Measurements from ENCODE around the gene UNC13A. TPM values are rescaled to one million over a fixed set of nuclear protein-coding genes. Genes with fewer than 3 reads are reported as not detected.

The UNC13A gene
- total RNA-seq, 1 donor from 2014 or later, result 1.2 TPM

GRCh38 chr19:17616686-17616960 is 71.5 kb downstream of the UNC13A start:
- H3K4me3 Mint-ChIP-seq (ENCODE audit: unreplicated experiment), result no peak overlapping the region
- no peaks in the 10 kb centered on the region for H3K4me1 Mint-ChIP-seq (ENCODE audit: unreplicated experiment)
- peaks cover 5% of the 10 kb centered on the region for H3K36me3 Mint-ChIP-seq (ENCODE audit: low read depth, unreplicated experiment)

GRCh38 chr19:17615889-17616685 is 72.1 kb downstream of the UNC13A start:
- Mint-ChIP-seq H3K36me3 (ENCODE audit: low read depth, unreplicated experiment) (peaks cover 5% of the 10 kb centered on the region), H3K4me1 (ENCODE audit: unreplicated experiment) (no peaks in the 10 kb centered on the region), H3K9me3 (ENCODE audit: unreplicated experiment) (no peaks in the 10 kb centered on the region), H3K4me3 (ENCODE audit: unreplicated experiment) (no peak overlapping the region), H3K27me3 (ENCODE audit: unreplicated experiment) (peaks cover 8% of the 10 kb centered on the region), H3K27ac (ENCODE audit: unreplicated experiment) (no peak overlapping the region)
- DNase-seq (ENCODE audit: low spot score), result no peak
- no peak for TF ChIP-seq CTCF (IDR thresholded peaks at IDR 0.05; ENCODE audit: unreplicated experiment)

More at GRCh38 chr19:17616686-17616960, 71.5 kb downstream of the UNC13A start:
- TF ChIP-seq CTCF (IDR thresholded peaks at IDR 0.05; ENCODE audit: unreplicated experiment), result no peak
- no peak for DNase-seq (ENCODE audit: low spot score)
- Mint-ChIP-seq H3K27ac (ENCODE audit: unreplicated experiment) (no peak overlapping the region), H3K9me3 (ENCODE audit: unreplicated experiment) (no peaks in the 10 kb centered on the region), H3K27me3 (ENCODE audit: unreplicated experiment) (peaks cover 8% of the 10 kb centered on the region)

GRCh38 chr19:17614476-17614875 is 73.7 kb downstream of the UNC13A start:
- Mint-ChIP-seq H3K27me3 (ENCODE audit: unreplicated experiment) (peaks cover 7% of the 10 kb centered on the region), H3K36me3 (ENCODE audit: low read depth, unreplicated experiment) (peaks cover 6% of the 10 kb centered on the region), H3K4me1 (ENCODE audit: unreplicated experiment) (no peaks in the 10 kb centered on the region), H3K27ac (ENCODE audit: unreplicated experiment) (no peak overlapping the region), H3K4me3 (ENCODE audit: unreplicated experiment) (no peak overlapping the region), H3K9me3 (ENCODE audit: unreplicated experiment) (no peaks in the 10 kb centered on the region)
- no peak for DNase-seq (ENCODE audit: low spot score)
- no peak for TF ChIP-seq CTCF (IDR thresholded peaks at IDR 0.05; ENCODE audit: unreplicated experiment)

- H3K9me3 Mint-ChIP-seq (ENCODE audit: unreplicated experiment), result no peaks in the 10 kb centered on the region
- peaks cover 8% of the 10 kb centered on the region for H3K36me3 Mint-ChIP-seq (ENCODE audit: low read depth, unreplicated experiment)
- no peak for DNase-seq (ENCODE audit: low spot score)
- TF ChIP-seq CTCF (IDR thresholded peaks at IDR 0.05; ENCODE audit: unreplicated experiment), result no peak
- peaks cover 3% of the 10 kb centered on the region for H3K4me1 Mint-ChIP-seq (ENCODE audit: unreplicated experiment)
- H3K27ac Mint-ChIP-seq (ENCODE audit: unreplicated experiment), result no peak overlapping the region
- H3K4me3 Mint-ChIP-seq (ENCODE audit: unreplicated experiment), result peak overlapping the region; percentile 57
- peaks cover 3% of the 10 kb centered on the region for H3K27me3 Mint-ChIP-seq (ENCODE audit: unreplicated experiment)
These were observed 76.5 kb downstream of the UNC13A start for GRCh38 chr19:17611462-17612244.

GRCh38 chr19:17610384-17610783 is 77.8 kb downstream of the UNC13A start:
- H3K36me3 Mint-ChIP-seq (ENCODE audit: low read depth, unreplicated experiment), result peaks cover 8% of the 10 kb centered on the region
- H3K27me3 Mint-ChIP-seq (ENCODE audit: unreplicated experiment), result peaks cover 3% of the 10 kb centered on the region
- H3K4me1 Mint-ChIP-seq (ENCODE audit: unreplicated experiment), result peaks cover 3% of the 10 kb centered on the region

More at GRCh38 chr19:17610384-17610783, 77.8 kb downstream of the UNC13A start:
- no peak for DNase-seq (ENCODE audit: low spot score)
- no peak overlapping the region for H3K4me3 Mint-ChIP-seq (ENCODE audit: unreplicated experiment)
- H3K27ac Mint-ChIP-seq (ENCODE audit: unreplicated experiment), result no peak overlapping the region
- H3K9me3 Mint-ChIP-seq (ENCODE audit: unreplicated experiment), result no peaks in the 10 kb centered on the region
- TF ChIP-seq CTCF (IDR thresholded peaks at IDR 0.05; ENCODE audit: unreplicated experiment), result no peak

All from endothelial cell (in vitro differentiated cells).